Aorta (tissue), 5 donors: Measurements from ENCODE around the gene FBXL3. TPM values are rescaled to one million over a fixed set of nuclear protein-coding genes. Genes with fewer than 3 reads are reported as not detected.

Experiments used
- ATAC-seq: fragments of 200-7000 bp; cut with Tn5 transposase; one replicate; pipeline ENCODE4 v1.9.1; 2022; ENCODE audit warnings: moderate library complexity; ENCODE audit not compliant: low FRiP score
- DNase-seq, 2 donors: peaks; one replicate each; pipeline ENCODE4 v3.0.0-alpha.2; 2020
- H3K27ac ChIP-seq, 2 donors: one replicate each; pipeline ENCODE4 v1.5.1; 2013; ENCODE audit warnings: low read length in 2 of 2, mild to moderate bottlenecking in 2 of 2, moderate library complexity in 2 of 2, control low read depth in 1 of 2, inconsistent platforms in 1 of 2, low read depth in 1 of 2
- H3K27me3 ChIP-seq, 2 donors: one replicate each; pipeline ENCODE4 v1.6.1; 2013; ENCODE audit warnings: control low read depth in 1 of 2, low read length in 1 of 2, mild to moderate bottlenecking in 1 of 2, moderate library complexity in 1 of 2; ENCODE audit not compliant: insufficient read depth in 2 of 2, control insufficient read depth in 1 of 2
- H3K36me3 ChIP-seq, 2 donors: one replicate each; pipeline ENCODE4 v1.6.1; 2013; ENCODE audit warnings: control low read depth in 1 of 2, low read length in 1 of 2, mild to moderate bottlenecking in 1 of 2; ENCODE audit not compliant: insufficient read depth in 2 of 2, control insufficient read depth in 1 of 2
- H3K4me1 ChIP-seq, 2 donors: one replicate each; pipeline ENCODE4 v1.6.1; 2013; ENCODE audit warnings: low read length in 2 of 2, control low read depth in 1 of 2, mild to moderate bottlenecking in 1 of 2, moderate library complexity in 1 of 2; ENCODE audit not compliant: insufficient read depth in 2 of 2, control insufficient read depth in 1 of 2
- H3K4me3 ChIP-seq, 2 donors: one replicate each; pipeline ENCODE4 v1.5.1; 2013; ENCODE audit warnings: low read length in 2 of 2, control low read depth in 1 of 2, mild to moderate bottlenecking in 1 of 2
- H3K9me3 ChIP-seq: one replicate; pipeline ENCODE4 v1.6.1; 2013; ENCODE audit warnings: mild to moderate bottlenecking, low read length; ENCODE audit not compliant: control insufficient read depth
- WGBS, 2 donors: extraction: QIAGEN DNeasy Blood & Tissue Kit; methylation state at CpG; one replicate each; pipeline ENCODE4 v1.1.7; 2013; 5-methylcytosine and 5-hydroxymethylcytosine counted together
- intact Hi-C, 2 donors: fragments of 100-400 bp; cut with DNase I; formaldehyde crosslinking; loops; one replicate each; pipeline versions ENCODE4 v1.14.2 to v1.15.0; 2022
- polyA plus RNA-seq, 2 donors: library from polyadenylated mRNA; stranded (reverse); fragments of 200-250 nt; gene quantifications; one replicate each; pipeline ENCODE4 v1.2.3, GENCODE V29; 2013
- total RNA-seq, 2 donors: library from RNA; stranded (reverse); fragmentation: NEBNext Ultra II Directional; extraction: Animal tissue kit (Norgen Biotek cat#: 25700); gene quantifications; one replicate each; pipeline ENCODE4 v1.2.1, GENCODE V29; 2021
- donor health status: healthy with polysubstance abuse.
- donor health status: Bipolar disorder and iron deficiency.
- donor health status: DM: no; HTN: no; CAD: no.
- donor health status: DM: no; HTN: no; CAD: no.
- donor health status: DM: yes; HTN: yes; CAD: no.

FBXL3 gene
- total and polyA plus RNA-seq, 4 donors: 38.7 to 73.9 (median 60.2) TPM

- intact Hi-C loops: no loop called here
- Histone ChIP-seq H3K27ac (no peak overlapping the region), H3K4me3 (no peak overlapping the region), H3K4me1 (no peaks in the 10 kb centered on the region), H3K36me3 (peaks cover 5 to 6% of the 10 kb centered on the region in 2 donors), H3K9me3 (no peaks in the 10 kb centered on the region), H3K27me3 (no peaks in the 10 kb centered on the region)
- 86 to 90% methylated on average over 4 of the region's 4 CpGs for WGBS, 2 donors
- DNase-seq: no peak
- ATAC-seq: no peak
Measured at GRCh38 chr13:77053192-77053591, 26.2 kb upstream of the FBXL3 start.

- Histone ChIP-seq H3K36me3 (peaks cover 2 to 4% of the 10 kb centered on the region in 2 donors), H3K4me1 (no peaks in the 10 kb centered on the region), H3K9me3 (no peaks in the 10 kb centered on the region), H3K27ac (no peak overlapping the region), H3K27me3 (no peaks in the 10 kb centered on the region), H3K4me3 (no peak overlapping the region)
- ATAC-seq: no peak
- DNase-seq: no peak
- 59% methylated on average over 4 of the region's 4 CpGs for WGBS, 2 donors
- intact Hi-C loops: no loop called here
Measured at GRCh38 chr13:77048681-77049080, 21.7 kb upstream of the FBXL3 start.

- Histone ChIP-seq H3K36me3 (peaks cover 2 to 4% of the 10 kb centered on the region in 2 donors), H3K9me3 (no peaks in the 10 kb centered on the region), H3K4me3 (no peak overlapping the region), H3K27ac (no peak overlapping the region), H3K27me3 (no peaks in the 10 kb centered on the region), H3K4me1 (no peaks in the 10 kb centered on the region)
- intact Hi-C loops: no loop called here
- 93 to 95% methylated on average over 8 of the region's 8 CpGs for WGBS, 2 donors
- ATAC-seq (no peak), DNase-seq (no peak)
Measured at GRCh38 chr13:77047649-77048343, 20.8 kb upstream of the FBXL3 start.

- no peaks in the 10 kb centered on the region for H3K9me3 ChIP-seq
- DNase-seq (no peak), ATAC-seq (no peak)
- peaks cover 0 to 2% of the 10 kb centered on the region in 2 donors for H3K36me3 ChIP-seq
- 87 to 89% methylated on average over 5 of the region's 5 CpGs for WGBS, 2 donors
- no peaks in the 10 kb centered on the region for H3K27me3 ChIP-seq
- no peak overlapping the region for H3K27ac ChIP-seq
- H3K4me1 ChIP-seq: no peaks in the 10 kb centered on the region
- H3K4me3 ChIP-seq: no peak overlapping the region
- intact Hi-C loops: no loop called here
Measured at GRCh38 chr13:77042566-77043177, 15.7 kb upstream of the FBXL3 start.

GRCh38 chr13:77040835-77041234, 13.9 kb upstream of the FBXL3 start:
- H3K36me3 ChIP-seq: peaks cover 0 to 2% of the 10 kb centered on the region in 2 donors
- H3K9me3 ChIP-seq: no peaks in the 10 kb centered on the region
- H3K4me3 ChIP-seq: no peak overlapping the region
- DNase-seq: no peak
- no peaks in the 10 kb centered on the region for H3K27me3 ChIP-seq
- no peaks in the 10 kb centered on the region for H3K4me1 ChIP-seq
- no peak overlapping the region for H3K27ac ChIP-seq
- WGBS, 2 donors: 95 to 96% methylated on average over 9 of the region's 9 CpGs
- intact Hi-C loops: no loop called here
- ATAC-seq: no peak

GRCh38 chr13:77040076-77040475, 13.1 kb upstream of the FBXL3 start:
- H3K4me1 ChIP-seq: no peaks in the 10 kb centered on the region
- no peaks in the 10 kb centered on the region for H3K27me3 ChIP-seq
- no peaks in the 10 kb centered on the region for H3K36me3 ChIP-seq
- 94 to 96% methylated on average over 7 of the region's 7 CpGs for WGBS, 2 donors
- intact Hi-C loops: no loop called here
- ATAC-seq (no peak), DNase-seq (no peak)
- H3K9me3 ChIP-seq: no peaks in the 10 kb centered on the region
- H3K27ac ChIP-seq: no peak overlapping the region
- H3K4me3 ChIP-seq: no peak overlapping the region

- Histone ChIP-seq H3K27ac (no peak overlapping the region), H3K9me3 (no peaks in the 10 kb centered on the region), H3K36me3 (no peaks in the 10 kb centered on the region), H3K27me3 (no peaks in the 10 kb centered on the region), H3K4me3 (no peak overlapping the region), H3K4me1 (no peaks in the 10 kb centered on the region)
- 78 to 85% methylated on average over 5 of the region's 5 CpGs for WGBS, 2 donors
- no peak for DNase-seq
- no peak for ATAC-seq
- intact Hi-C loops: no loop called here
Measured at GRCh38 chr13:77038907-77039480, 12.0 kb upstream of the FBXL3 start.

- intact Hi-C loops: no loop called here
- 0 to 6% methylated on average over 1 of the region's 1 CpG for WGBS, 2 donors
- ATAC-seq (no peak), DNase-seq (no peak)
- H3K4me1 ChIP-seq: no peaks in the 10 kb centered on the region
- H3K27ac ChIP-seq: no peak overlapping the region
- no peaks in the 10 kb centered on the region for H3K36me3 ChIP-seq
- H3K9me3 ChIP-seq: no peaks in the 10 kb centered on the region
- no peaks in the 10 kb centered on the region for H3K27me3 ChIP-seq
- H3K4me3 ChIP-seq: no peak overlapping the region
Measured at GRCh38 chr13:77036279-77036678, 9.3 kb upstream of the FBXL3 start.

- intact Hi-C loops: no loop called here
- H3K27ac ChIP-seq: no peak overlapping the region
- WGBS, 2 donors: 95 to 97% methylated on average over 5 of the region's 5 CpGs
- H3K9me3 ChIP-seq: no peaks in the 10 kb centered on the region
- no peaks in the 10 kb centered on the region for H3K4me1 ChIP-seq
- H3K27me3 ChIP-seq: no peaks in the 10 kb centered on the region
- DNase-seq (no peak), ATAC-seq (no peak)
- H3K4me3 ChIP-seq: no peak overlapping the region
- no peaks in the 10 kb centered on the region for H3K36me3 ChIP-seq
Measured at GRCh38 chr13:77034881-77035280, 7.9 kb upstream of the FBXL3 start.
